Cerebellar cortex (tissue), 1 donor: ENCODE measurements around the gene ZBTB17.
A peak's percentile ranks its signal among the peaks of the same experiment; 100 is the strongest.
"Not testable (repeated sequence)": the region's sequence is repeated elsewhere in the genome, so short reads cannot be mapped to it uniquely, and the experiment has no call there.

ENCODE experiments used
- DNase-seq: peaks from one replicate; pipeline ENCODE4 v3.0.0-alpha.2; 2015; ENCODE audit warnings: low spot score

The ZBTB17 gene

GRCh38 chr1:15935056-15935950, 40.6 kb downstream of the ZBTB17 start:
- no peak for DNase-seq

- no peak for DNase-seq
Observed at GRCh38 chr1:15934211-15935055, 41.5 kb downstream of the ZBTB17 start.

- no peak for DNase-seq
Observed at GRCh38 chr1:15933684-15934083, 42.2 kb downstream of the ZBTB17 start.

GRCh38 chr1:15932612-15933011, 43.3 kb downstream of the ZBTB17 start:
- DNase-seq: no peak

GRCh38 chr1:15931884-15932283, 44.0 kb downstream of the ZBTB17 start:
- DNase-seq: no peak

- no peak for DNase-seq
Observed at GRCh38 chr1:15931401-15931800, 44.5 kb downstream of the ZBTB17 start.

GRCh38 chr1:15928971-15929965, 46.6 kb downstream of the ZBTB17 start:
- peak; percentile 91 for DNase-seq

GRCh38 chr1:15926448-15926847, 49.5 kb downstream of the ZBTB17 start:
- not testable (repeated sequence) for DNase-seq

GRCh38 chr1:15923241-15923640, 52.7 kb downstream of the ZBTB17 start:
- no peak for DNase-seq

GRCh38 chr1:15918962-15919715, 56.8 kb downstream of the ZBTB17 start:
- DNase-seq: no peak

GRCh38 chr1:15916916-15917315, 59.0 kb downstream of the ZBTB17 start:
- DNase-seq: no peak

GRCh38 chr1:15916417-15916816, 59.5 kb downstream of the ZBTB17 start:
- no peak for DNase-seq

- no peak for DNase-seq
Observed at GRCh38 chr1:15915991-15916390, 59.9 kb downstream of the ZBTB17 start.

GRCh38 chr1:15913607-15914006, 62.3 kb downstream of the ZBTB17 start:
- DNase-seq: not testable (repeated sequence)

GRCh38 chr1:15911927-15912326, 64.0 kb downstream of the ZBTB17 start:
- no peak for DNase-seq

- no peak for DNase-seq
Observed at GRCh38 chr1:15911141-15911540, 64.8 kb downstream of the ZBTB17 start.

- DNase-seq: no peak
Observed at GRCh38 chr1:15908597-15908996, 67.3 kb downstream of the ZBTB17 start.

- no peak for DNase-seq
Observed at GRCh38 chr1:15902882-15903281, 73.0 kb downstream of the ZBTB17 start.

GRCh38 chr1:15900662-15901279, 75.1 kb downstream of the ZBTB17 start:
- no peak for DNase-seq

- DNase-seq: no peak
Observed at GRCh38 chr1:15899266-15899665, 76.6 kb downstream of the ZBTB17 start.
